Stimulated activated CD4-positive, alpha-beta T cell treated with anti-CD3 and anti-CD28 coated beads, TNF-alpha, amount 100 ng/mL, for 48 hours (primary cell): Measurements from ENCODE around the gene SCRT2.
A peak's percentile ranks its signal among the peaks of the same experiment; 100 is the strongest.

Experiments
- DNase-seq, 3 donors: peaks; one replicate each; pipeline ENCODE4 v3.0.0-alpha.2; 2020; ENCODE audit warnings: low read depth in 3 of 3

SCRT2 gene

DNA sequence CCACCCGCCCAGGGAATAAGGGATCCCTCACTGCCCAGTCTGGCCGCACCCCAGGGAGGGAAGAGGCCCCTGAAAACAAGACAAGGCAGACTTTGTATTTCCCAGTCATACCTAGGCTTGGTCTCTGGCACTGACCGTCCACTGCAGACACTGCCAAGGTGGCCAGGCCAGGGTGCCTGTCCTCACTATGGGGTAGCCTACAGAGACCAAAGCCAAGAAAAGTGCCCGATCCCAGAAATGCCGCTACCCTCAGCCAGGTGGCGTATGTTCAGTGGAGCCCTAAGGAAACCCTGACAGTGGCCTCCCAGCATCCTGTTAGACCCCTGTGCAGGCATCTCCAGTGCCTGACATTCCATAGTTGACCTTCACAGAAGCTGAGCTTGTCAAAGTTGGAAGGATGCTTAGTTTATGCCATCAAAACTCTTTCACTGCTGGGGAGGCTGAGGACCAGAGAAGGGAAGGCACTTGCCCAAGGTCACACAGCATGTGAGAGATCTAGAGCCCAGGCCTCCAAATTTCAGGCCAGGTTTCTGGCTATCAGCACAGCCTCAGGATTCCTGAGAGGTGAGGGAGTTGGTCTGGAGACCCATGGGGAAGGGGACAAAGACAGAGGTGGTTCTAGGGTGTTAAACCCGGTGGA, 2.5 kb downstream of the SCRT2 start:
- no peak for DNase-seq

DNA sequence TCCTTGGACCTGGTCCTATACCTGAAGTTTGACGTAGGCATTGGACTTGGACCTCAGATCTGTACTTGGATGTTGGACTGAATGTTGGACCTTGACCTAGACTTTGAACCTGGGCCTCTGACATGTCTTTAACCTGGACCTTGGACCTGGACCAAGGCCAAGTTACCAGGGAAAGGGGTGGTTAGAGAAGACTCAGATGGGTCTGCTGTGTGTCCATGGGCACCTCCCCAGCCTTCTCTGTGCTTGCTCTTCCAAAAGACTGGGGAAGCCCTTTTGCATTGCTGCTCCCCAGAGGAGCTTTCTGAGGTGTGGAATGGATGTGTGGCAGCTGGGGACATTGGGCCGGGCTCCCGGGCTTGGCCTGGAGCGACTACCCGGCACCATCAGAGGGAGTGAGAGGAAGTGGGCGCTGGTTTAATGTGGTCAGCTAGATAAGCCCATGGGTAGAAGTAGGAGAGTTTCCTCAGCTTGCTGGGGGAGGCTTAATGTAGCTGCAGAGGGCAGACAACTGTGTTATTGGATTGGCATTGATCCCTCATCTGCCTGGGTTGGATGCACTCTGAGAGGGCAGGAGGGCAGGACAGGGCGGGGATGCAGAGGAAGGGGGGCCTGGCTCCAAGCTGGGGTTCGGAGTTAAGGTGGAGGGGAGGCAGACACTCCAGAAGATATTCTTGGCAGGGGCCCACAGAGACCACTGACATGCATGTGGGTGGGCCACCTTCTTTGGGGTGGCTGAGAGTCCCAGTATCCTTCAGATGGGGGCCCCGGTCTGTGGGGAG, 4.2 kb downstream of the SCRT2 start:
- no peak for DNase-seq

DNA sequence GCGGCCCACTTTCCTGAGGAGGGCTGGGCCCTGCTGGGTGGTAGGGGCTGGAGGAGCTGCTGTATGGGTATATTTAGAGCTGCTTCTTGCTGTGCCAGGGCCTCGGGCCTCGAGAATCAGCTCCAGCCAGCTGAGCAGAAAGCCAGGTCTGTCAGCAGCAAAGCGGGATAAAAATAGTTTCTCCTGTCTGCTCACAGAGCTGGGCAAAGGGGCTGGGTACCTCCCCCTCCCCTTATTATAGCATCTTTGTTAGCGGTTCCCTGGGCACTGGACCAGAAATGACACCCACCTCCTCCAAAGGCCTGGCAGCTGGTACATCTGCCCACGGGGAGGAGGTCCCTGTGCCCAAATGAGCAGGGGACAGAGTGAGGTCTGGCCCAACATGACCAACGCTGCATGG, 6.0 kb downstream of the SCRT2 start:
- no peak for DNase-seq

DNA sequence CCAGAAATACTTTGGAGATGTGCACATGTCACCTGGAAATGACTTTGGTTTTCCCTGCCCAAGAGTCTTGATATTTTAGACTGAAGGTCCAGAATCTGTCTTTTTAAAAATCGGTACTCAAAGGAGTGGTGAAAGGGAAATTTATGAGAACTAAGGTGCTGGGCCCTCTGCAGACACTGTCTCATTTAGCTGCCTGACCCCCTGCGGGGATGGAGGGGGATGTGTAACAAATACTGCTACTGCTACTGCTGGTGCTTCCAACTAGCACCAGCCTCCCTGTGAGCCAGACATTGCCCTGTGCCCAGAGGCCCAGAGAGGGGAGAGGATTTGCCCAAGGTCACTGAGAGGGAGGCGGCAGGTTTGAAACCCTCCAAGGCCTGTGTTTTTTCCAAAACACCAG, 7.0 kb downstream of the SCRT2 start:
- DNase-seq = no peak

DNA sequence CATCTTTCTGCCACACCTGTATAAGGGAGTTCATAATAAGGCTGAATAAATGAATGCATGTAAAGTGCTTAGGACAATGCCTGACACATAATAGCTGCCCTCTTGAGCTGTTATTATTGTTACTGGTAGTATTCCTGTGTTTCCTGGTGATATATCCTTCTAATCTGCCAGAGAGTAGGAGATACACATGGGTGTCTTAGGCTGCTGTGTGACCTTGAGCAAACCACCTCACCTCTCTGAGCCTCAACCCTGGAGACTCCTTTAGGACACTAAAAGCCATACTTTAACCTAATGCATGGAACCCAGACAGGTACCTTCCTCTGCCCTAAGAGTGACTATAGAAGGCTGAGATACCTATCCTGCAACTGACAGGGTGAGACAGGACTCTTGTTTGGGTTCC, 7.6 kb downstream of the SCRT2 start:
- no peak for DNase-seq

DNA sequence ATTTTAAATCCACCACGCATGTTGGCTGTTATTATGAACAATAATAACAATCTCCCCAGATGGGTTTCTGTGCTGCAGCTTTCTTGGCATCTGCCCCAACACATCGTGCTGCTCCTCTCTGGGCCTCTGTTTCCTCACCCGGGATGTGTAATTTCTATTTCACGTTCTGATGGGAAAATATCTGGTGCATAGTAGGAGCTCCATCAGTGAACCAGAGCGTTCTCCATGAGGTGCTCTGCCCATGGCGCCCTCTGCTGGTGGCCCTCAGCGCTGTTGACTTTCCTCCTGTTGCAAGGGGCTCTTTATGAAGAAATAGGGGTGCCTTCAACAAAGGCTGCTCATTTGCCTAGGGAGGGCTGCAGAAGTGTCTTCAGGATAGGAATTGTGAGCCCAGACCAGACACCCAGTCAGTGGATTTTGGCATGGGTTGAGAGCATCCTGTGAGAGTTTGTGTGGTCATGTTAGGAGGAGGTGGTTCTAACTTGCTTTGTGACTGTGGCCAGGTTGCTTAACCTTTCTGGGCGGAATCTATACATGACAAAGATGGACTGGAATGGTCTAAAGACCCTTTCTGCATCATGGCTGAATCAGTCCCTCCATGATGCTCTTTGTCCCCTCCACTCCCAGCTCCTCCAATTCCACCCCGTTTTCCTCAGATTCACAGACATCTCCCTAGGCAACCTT, 8.1 kb downstream of the SCRT2 start:
- peak; percentile 34 to 66 (median 37) for DNase-seq

DNA sequence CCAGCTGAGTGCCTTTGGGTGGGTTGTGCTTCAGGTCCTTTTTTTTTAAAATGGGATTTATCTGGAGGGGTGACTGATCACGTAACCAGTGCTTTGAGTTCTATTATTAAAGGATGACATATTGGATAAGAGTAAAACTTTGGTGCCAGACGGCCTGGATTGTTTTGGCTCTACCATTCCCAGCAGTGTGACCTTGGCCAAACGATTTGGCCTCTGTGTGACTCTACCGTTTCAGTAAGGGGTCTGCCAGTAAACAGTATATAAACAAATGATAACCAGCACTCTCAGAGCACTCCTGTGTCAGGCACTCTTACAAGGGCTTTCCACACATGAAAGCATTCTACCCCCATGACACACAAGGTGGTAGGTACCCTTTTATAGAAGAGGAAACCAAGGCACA, 8.7 kb downstream of the SCRT2 start:
- no peak for DNase-seq

DNA sequence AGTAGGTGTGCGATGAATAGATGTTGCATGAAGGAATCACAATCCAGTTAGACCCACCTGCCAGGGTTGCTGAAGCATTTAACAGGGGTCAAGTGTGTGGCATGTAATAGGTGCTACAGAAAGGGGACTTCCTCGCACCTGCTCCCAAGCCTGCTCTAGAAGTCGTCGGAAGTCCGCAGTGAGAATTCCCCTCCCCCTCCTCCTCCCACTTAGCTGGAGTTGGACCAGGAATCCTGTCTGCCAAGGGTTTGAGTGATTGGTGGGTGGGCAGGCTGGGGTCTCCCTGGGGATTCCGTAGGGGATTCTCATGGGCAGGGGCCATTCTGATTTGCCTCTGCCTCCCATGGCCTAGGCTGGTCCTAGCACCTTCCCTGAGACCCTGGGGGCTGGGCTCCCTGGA, 10.3 kb downstream of the SCRT2 start:
- no peak for DNase-seq

DNA sequence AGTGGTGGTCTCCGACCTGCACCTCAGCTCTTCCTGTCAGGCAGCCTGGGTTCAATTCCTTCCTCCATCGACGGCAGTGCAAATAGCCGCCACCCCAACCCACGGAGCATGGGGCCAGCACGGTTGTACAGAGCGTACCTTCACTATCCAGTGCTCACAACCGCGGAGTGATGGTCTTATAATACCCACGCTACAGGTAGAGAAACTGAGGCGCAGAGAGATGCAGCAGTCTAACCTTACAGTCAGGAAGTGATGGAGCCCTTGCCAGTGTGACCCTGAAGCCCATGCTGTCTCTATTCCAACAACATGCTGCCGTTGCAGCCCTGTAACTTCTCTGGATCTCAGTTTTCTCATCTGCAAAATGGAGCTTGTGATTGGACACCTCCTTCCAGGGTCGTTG, 11.0 kb downstream of the SCRT2 start:
- no peak for DNase-seq

DNA sequence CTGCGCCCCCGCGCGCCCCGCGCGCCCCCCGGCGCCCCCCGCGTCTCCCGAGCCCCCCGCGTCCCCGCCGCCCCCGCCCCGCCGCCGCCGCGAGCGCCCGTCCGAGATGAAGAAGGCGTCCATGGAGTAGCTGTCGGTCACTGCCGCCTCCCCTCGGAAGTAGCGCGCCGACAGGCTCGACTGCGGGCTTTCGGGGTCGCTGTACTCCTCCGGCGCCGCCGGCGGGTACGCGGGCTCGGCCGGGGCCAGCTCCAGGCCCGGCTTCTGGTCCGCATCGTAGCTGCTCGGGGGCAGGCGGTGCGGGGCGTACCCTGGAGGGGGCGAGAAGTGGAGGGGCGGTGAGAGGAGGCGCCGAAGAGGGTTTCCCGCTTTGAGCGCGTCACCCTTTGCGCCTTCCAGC, 11.5 kb downstream of the SCRT2 start:
- DNase-seq = no peak

DNA sequence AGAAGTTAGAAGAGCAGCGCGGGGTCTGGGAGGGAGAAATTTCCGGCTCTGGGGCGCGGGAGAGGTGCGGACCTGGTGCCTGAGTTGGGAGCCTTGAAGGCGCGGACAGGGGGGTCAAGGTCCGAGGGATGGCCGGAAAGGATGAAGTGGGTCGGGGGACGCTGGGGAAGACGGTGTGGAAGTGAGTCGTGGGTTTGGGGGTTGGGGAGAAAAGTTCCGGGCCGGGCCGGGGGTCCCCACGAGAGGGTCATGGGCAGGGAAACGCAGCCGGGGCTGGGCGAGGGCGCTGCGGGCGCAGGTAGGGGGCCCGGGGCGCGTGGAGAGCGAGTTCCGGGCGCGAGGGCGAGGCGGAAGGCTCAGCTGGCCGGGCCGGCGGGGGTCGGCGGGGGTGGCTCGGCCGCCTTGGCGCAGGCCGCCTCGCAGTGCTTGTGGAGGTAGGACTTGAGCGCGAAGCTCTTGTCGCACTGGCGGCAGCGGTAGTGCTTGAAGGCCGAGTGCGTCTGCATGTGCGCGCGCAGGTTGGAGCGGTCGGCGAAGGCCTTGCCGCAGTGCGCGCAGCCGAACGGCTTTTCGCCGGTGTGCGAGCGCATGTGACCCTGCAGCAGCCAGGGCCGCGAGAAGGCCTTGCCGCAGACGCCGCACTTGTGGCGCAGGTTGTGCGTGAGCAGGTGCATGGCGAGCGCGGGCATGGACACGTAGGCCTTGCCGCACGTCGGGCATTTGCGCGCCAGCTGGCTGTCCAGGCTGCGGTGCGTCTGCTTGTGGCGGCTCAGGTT, 12.1 kb downstream of the SCRT2 start:
- DNase-seq = no peak

DNA sequence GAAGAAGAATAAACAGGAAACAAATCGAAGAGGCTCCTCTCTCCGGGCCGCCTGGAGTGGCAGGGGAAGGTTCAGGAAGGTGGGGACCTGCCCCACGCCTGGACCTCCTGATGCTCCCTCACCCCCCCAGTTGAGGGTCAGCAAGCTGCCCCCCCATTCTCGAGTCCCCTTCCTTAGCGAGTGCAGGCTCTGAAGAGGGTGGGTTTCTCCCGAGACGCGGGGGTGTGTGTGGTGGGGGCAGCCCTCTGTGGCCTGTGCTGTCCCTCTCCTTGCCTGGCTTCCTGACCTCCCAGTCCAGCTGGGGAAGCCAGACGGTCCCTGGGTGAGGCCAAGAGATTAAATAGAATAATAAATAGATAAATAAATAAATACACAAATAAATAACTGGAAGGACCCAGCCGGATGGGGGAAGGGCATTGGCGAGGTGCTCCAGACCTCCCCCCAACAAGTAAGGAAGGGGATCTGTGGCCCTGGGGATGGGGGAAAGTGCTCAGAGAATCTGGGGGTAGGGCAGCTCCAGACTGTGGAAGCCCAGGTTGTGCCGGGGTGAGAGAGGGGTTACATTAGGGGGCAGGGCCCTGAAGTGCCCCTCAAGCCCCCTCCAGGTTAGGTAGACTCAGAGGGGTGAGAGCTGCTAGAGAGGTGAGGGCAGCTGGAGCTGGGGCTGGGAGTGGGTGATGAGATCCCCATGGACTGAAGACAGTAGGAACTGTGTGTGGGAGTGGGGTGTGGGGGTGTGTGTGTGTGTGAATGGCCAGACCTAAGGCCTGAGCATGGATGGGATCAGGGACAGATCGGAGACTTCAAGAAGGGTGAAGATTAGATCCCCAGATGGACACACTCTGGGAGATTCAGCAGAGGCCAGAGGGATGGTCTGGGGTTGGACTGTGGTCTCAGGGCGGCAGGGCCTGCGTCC, 13.1 kb downstream of the SCRT2 start:
- DNase-seq = no peak

DNA sequence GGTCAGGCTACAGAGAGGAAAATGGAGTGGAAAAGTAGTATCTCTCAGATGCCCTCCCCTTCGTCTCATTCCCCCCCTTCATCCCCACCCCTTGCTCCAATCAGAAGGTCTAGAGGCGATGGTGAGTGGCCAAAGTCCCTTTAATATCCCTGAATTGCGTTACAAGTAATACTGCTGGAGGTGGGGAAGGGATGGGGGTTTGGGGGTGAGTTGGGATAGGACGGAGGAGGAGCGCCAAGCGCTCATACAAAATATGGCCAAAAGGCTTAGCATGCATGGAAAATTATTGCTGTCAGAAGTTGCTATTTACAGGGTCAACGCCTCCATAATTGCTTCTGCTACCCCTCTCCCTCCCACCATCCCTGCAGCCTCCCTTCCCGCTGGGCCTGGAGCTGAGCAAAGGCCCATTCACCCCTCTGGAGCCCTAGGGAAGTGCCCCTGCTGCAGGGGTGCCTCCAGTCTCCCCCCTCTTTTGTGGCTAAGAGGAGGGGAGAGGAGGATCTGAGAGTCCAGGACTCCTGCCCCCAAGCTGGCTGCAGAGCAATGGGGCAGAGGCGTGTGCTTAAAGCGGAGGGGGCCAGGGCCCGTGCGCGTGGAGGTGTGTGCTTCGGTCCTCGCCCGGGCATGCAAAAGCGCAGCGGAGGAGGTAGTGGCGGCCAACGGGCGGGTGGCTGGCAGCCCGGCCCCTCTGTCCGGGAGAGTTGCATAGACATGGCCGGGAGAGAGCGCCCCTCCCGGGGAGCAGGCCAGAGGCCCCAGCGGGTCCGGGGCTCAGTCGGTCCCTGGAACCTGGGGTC, 13.9 kb downstream of the SCRT2 start:
- no peak for DNase-seq

DNA sequence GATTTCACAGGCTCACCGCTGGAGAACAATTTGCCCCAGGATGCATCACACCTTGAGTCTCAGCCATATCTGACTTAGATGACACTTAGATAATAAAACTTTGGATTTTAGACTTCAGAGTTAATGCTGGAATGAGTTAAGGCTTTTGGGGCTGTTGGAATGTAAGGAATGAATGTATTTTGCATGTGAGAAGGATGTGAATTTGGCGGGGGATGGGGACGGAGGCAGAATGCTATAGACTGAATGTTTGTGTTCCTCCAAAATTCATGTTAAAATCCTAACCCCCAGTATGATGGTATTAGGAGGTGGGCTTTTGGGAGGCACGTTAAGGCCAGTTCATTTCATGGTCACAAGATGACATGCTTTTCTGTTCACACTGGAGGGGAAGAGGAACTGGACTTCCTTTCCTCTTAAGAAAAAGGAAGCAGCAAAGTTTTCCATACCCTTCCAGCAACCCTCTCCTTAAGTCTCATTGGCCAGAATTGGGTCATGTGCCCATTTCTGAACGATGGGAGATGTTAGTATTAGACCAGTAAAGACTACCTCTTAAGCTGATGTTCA, 16.8 kb downstream of the SCRT2 start:
- DNase-seq = no peak

DNA sequence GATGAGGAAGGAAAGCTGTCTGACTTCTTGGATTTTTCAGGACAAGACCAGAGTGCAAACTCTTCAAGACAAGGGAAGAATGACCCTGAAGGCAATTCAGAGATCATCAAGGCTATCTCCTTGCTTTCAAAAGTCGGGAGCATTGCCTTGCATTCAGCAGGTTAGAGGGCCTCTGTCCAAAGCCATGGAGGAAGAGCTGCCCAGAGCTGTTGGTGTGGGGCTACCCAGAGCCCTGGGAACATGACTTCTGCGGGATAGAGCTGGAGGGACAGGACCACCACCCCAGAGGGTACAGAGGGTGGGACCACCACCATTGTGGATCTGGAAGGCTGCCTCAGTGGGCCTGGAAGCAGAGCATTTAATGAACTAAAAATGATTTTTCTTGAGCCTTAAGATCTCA, 17.4 kb downstream of the SCRT2 start:
- DNase-seq = no peak

DNA sequence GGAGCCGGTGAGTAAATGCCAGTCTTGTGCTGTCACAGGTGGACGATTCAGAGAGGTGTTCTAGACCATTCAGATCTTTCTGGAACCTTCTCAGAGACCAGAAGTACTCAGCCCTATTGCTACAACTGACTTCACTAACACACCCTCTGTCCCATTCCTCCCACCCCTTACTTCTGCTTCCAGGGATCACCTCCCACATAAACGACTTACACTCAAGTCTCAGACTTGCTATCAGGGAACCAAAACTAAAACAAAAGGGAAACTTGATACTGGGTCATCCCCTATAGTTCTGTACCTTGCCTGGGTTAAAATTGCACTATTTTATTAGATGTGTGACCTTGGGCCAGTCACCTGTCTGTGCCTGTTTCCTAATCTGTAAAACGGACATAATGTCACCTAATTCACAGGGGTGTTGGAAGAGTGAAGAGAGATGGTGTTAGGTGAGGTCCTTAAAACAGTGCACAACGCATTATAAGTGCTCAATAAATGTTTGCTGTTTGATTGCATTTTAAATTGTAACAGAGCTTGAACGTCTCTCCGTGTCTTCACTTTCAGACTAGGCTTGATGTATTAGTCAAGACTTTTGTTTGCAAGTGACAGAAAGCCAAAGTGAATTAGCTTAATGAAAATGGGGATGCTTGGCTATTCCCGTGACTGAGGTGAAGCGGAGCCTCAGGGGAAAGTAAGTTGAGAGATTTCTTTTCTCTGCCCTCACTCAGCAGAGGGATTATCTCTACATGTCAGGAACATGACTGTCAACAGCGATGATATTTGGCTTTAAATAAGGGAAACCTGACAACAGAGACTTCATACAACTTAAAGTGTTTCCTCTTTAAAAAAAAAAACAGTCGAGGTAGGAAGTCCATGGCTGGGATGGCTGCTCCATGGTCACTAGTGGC, 19.6 kb downstream of the SCRT2 start:
- DNase-seq = no peak

DNA sequence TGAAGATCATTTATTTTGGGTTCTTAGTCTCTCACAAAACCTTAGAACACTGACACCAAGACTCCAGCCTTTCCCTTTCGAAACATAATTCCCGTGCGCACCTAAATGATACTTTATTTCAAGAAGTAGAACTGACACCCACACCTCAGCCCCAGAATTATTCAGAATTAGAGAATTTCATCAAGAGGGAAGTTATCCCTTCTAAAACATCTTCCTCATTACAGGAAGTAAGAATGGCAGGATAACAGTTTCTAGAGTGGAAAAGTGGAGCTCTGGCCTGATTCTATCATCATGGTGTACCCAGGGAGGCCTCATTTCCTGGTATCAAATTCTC, 21.2 kb downstream of the SCRT2 start:
- DNase-seq = no peak

DNA sequence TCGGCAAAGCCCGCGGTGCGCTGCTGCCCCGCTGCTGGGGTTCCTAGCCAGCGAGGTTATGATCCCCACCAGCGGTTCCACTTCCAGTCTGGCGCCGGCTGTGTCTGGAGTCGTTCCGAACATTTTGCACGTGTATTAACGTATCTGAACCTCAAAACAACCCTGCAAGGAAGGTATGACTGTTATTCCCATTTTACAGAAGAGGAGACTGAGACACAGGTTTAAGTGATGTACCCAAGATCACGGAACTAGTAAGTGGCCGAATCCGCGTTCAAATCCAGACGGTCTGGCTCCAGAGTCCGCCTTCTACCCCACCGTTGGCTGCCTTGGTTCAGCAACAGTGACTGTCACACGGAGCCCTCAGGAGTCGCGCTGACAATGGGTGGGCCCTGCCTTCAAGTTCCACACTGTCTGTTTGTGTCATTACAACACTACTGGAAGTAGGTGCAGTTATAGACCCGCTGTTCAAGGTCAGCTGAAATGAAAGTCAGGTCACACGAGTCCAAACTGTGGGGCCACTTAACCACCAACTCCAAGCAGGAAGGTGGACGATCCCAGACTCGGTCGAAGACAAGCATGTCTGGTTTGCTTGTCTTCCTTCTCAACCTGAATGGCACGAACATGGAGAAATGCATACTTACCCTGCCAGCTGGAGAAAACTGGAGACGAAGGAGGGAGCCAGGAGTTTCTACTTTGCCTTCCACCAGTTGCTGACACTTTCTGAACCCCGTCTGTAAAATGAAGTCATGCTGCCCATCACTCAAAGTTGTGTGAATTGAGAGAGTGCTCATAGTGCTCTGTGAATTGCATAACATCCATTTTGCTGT, 21.8 kb downstream of the SCRT2 start:
- no peak for DNase-seq
